SU-DHL-6 (cell line): Measurements from ENCODE around the gene PLEKHJ1.

ENCODE experiments used
- H2AFZ ChIP-seq: fragments of 200-600 bp; sonication (generic); 2 replicates; pipeline ENCODE4 v1.6.1; 2014; ENCODE audit warnings: low read depth, mild to moderate bottlenecking, moderate library complexity, mixed read lengths, antibody characterized with exemption, low read length; ENCODE audit not compliant: severe bottlenecking
- H3F3A ChIP-seq: fragments of 200-600 bp; shearing (Covaris generic); 2 replicates; pipeline ENCODE4 v1.6.0; 2016; ENCODE audit warnings: antibody characterized with exemption, mild to moderate bottlenecking; ENCODE audit not compliant: insufficient read depth
- H3K27ac ChIP-seq: fragments of 200-600 bp; sonication (generic); 2 replicates; pipeline ENCODE4 v1.5.1; 2016; ENCODE audit warnings: low read depth, mild to moderate bottlenecking, low read length, moderate library complexity, mixed read lengths
- H3K27me3 ChIP-seq: fragments of 200-600 bp; sonication (generic), shearing (Covaris generic); 2 replicates; pipeline ENCODE4 v1.6.0; 2014; ENCODE audit warnings: mild to moderate bottlenecking, low read length
- H3K36me3 ChIP-seq: fragments of 200-600 bp; sonication (generic); 2 replicates; pipeline ENCODE4 v1.6.1; 2014; ENCODE audit warnings: mild to moderate bottlenecking, low read length, mixed read lengths
- H3K4me2 ChIP-seq: fragments of 300-600, 200-600 bp; shearing (Covaris generic), sonication (generic); 2 replicates; pipeline ENCODE4 v1.6.0; 2014; ENCODE audit warnings: low read length, low read depth, mild to moderate bottlenecking; ENCODE audit not compliant: poor library complexity, severe bottlenecking
- H3K4me3 ChIP-seq: fragments of 200-600 bp; sonication (generic); 2 replicates; pipeline ENCODE4 v1.5.1; 2014; ENCODE audit warnings: antibody characterized with exemption, low read length, mild to moderate bottlenecking, mixed read lengths; ENCODE audit not compliant: insufficient read depth, poor library complexity, severe bottlenecking
- H3K79me2 ChIP-seq: fragments of 200-600 bp; sonication (generic); 2 replicates; pipeline ENCODE4 v1.6.1; 2014; ENCODE audit warnings: mild to moderate bottlenecking, low read length, moderate library complexity; ENCODE audit not compliant: insufficient read depth
- H3K9ac ChIP-seq: fragments of 200-600 bp; sonication (generic); 2 replicates; pipeline ENCODE4 v1.7.0; 2014; ENCODE audit warnings: mild to moderate bottlenecking, low read length
- H3K9me2 ChIP-seq: fragments of 200-600 bp; sonication (generic); replicated peaks from 2 replicates; pipeline ENCODE4 v1.6.1; 2014; ENCODE audit warnings: low read length; ENCODE audit not compliant: insufficient read depth
- H3K9me3 ChIP-seq: fragments of 200-600 bp; sonication (generic); 2 replicates; pipeline ENCODE4 v1.6.1; 2014; ENCODE audit warnings: low read length, mixed read lengths; ENCODE audit not compliant: insufficient read depth
- H4K20me1 ChIP-seq: fragments of 200-600 bp; sonication (generic); 2 replicates; pipeline ENCODE4 v1.6.1; 2014; ENCODE audit warnings: low read depth, mild to moderate bottlenecking, antibody characterized with exemption, low read length, moderate library complexity, mixed read lengths
- EZH2phosphoT487 ChIP-seq: fragments of 200-600 bp; sonication (generic), shearing (Covaris generic); conservative IDR thresholded peaks from 2 replicates; pipeline ENCODE4 v1.6.1; 2018; ENCODE audit warnings: mild to moderate bottlenecking, antibody characterized with exemption, low read length, moderate library complexity, mixed read lengths
- TF ChIP-seq, protein P1 (sequence below): fragments of 200-600 bp; sonication (generic); IDR thresholded peaks from one replicate; pipeline ENCODE4 v1.5.1; 2017; ENCODE audit warnings: antibody characterized with exemption, mild to moderate bottlenecking, low read length, moderate library complexity; ENCODE audit not compliant: insufficient read depth, poor library complexity, severe bottlenecking

The PLEKHJ1 gene

DNA sequence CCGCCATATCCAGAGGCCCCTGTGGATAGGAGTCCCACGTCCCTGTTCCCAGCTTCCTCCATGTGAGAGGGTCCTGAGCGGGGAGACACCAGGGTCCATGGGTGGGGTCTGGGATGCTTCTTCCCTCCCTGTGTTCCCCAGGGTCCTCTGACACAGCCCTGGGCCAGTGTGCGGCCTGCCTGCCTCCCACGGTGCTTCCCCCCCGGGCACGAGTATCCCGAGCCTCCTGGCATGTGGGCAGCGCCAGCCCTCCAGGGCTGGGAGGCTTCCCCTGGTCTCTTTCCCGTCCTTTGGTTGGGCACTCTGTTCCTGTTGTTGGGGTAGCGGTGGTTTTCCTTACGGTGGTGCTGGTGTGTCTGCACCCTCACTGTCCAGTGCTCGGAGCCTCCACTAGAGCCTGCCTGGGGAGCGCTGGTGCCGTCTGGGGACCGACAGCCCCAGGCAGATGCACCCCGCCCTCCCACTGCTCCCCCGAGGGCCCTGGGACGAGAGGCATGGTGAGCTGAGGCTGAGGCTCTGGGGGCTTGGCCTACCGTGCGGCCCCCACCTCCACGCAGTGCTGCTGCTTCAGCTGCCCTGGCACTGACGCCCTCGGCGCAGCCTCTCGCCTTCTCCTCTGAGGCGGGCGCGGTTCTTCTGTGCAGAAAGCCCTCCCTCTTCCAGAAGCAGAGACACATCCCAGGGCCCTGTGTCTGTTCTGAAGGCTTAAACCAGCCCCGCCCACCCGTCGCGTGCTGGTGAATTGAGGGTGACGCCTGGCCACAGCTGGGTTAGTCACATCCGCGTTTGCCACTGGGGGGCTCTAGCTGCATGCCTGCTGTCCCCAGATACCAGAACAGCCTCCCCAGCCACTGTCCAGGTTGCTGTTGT, 27.9 kb downstream of the PLEKHJ1 start:
- Histone ChIP-seq H3K9me2 (no peaks in the 10 kb centered on the region), H3K9ac (no peak overlapping the region), H4K20me1 (no peaks in the 10 kb centered on the region), H3F3A (no peaks in the 10 kb centered on the region), H3K4me3 (no peak overlapping the region), H3K27ac (no peak overlapping the region), H2AFZ (no peak overlapping the region), H3K9me3 (no peaks in the 10 kb centered on the region), H3K36me3 (no peaks in the 10 kb centered on the region), H3K27me3 (no peaks in the 10 kb centered on the region), H3K4me2 (no peak overlapping the region), H3K79me2 (no peaks in the 10 kb centered on the region)
- TF ChIP-seq, protein P1, sequence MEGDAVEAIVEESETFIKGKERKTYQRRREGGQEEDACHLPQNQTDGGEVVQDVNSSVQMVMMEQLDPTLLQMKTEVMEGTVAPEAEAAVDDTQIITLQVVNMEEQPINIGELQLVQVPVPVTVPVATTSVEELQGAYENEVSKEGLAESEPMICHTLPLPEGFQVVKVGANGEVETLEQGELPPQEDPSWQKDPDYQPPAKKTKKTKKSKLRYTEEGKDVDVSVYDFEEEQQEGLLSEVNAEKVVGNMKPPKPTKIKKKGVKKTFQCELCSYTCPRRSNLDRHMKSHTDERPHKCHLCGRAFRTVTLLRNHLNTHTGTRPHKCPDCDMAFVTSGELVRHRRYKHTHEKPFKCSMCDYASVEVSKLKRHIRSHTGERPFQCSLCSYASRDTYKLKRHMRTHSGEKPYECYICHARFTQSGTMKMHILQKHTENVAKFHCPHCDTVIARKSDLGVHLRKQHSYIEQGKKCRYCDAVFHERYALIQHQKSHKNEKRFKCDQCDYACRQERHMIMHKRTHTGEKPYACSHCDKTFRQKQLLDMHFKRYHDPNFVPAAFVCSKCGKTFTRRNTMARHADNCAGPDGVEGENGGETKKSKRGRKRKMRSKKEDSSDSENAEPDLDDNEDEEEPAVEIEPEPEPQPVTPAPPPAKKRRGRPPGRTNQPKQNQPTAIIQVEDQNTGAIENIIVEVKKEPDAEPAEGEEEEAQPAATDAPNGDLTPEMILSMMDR, result no peak
- TF ChIP-seq EZH2phosphoT487, result no peak

DNA sequence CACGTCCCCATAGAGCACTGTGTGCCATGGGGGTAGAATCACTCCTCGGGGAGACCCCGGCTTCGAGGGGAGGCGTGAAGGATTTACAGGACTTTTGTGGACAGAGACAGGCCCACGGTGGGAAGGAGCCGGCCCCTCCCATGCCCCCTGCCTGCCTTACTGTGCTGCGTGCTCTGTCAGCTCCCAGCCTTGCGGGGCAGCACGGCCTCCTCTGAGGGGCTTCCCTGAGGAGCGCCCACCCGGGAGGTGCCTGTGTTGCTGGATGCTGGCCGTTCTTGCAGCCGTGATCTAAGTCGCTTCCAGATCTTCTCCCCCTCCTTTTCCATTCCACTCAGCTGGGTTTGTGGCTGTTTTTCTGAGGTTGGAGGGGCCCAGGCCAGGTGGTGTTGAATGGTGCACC, 29.1 kb downstream of the PLEKHJ1 start:
- H3K79me2 ChIP-seq, result no peaks in the 10 kb centered on the region
- H3K9ac ChIP-seq, result no peak overlapping the region
- no peaks in the 10 kb centered on the region for H3F3A ChIP-seq
- H3K9me2 ChIP-seq, result no peaks in the 10 kb centered on the region
- H4K20me1 ChIP-seq, result no peaks in the 10 kb centered on the region
- no peak overlapping the region for H3K27ac ChIP-seq
- TF ChIP-seq, protein P1, result no peak
- no peak for TF ChIP-seq EZH2phosphoT487
- H3K36me3 ChIP-seq, result no peaks in the 10 kb centered on the region
- H3K4me2 ChIP-seq, result no peak overlapping the region
- no peaks in the 10 kb centered on the region for H3K27me3 ChIP-seq
- no peak overlapping the region for H3K4me3 ChIP-seq
- no peaks in the 10 kb centered on the region for H3K9me3 ChIP-seq
- H2AFZ ChIP-seq, result no peak overlapping the region

DNA sequence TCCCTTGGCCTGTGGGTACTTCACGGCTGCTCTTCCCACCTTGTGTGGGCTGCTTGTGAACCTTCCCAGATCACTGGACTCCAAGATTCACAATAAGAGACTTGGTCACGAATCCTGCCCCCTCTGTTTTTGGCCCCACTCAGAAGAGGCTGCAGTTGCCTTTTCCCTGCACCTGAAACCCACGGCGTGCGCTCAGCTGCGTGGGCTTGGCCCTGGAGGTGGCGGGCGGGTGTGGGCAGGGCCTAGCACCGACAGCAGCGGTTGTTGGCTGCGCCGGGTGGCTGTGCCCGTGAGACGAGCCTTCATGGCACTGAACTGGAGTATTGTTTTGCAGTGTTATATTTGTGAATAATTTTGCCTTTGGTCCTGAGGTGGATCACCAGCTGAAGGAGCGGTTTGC, 33.8 kb downstream of the PLEKHJ1 start:
- Histone ChIP-seq H3K4me2 (no peak overlapping the region), H3K9me2 (no peaks in the 10 kb centered on the region), H3K9me3 (no peaks in the 10 kb centered on the region), H2AFZ (no peak overlapping the region), H3F3A (no peaks in the 10 kb centered on the region), H3K27ac (no peak overlapping the region), H4K20me1 (no peaks in the 10 kb centered on the region), H3K27me3 (no peaks in the 10 kb centered on the region), H3K4me3 (no peak overlapping the region), H3K79me2 (peaks cover 7% of the 10 kb centered on the region; the same call in 1 of the 2 replicates), H3K9ac (no peak overlapping the region), H3K36me3 (no peaks in the 10 kb centered on the region)
- TF ChIP-seq, protein P1, result no peak
- no peak for TF ChIP-seq EZH2phosphoT487
